HG03432 (cell line): ENCODE results near the gene GPR132.

Source experiments
- ATAC-seq: cut with Tn5 transposase; IDR thresholded peaks from one replicate; pipeline ENCODE4 v1.9.1; 2021; ENCODE audit warnings: mild to moderate bottlenecking, moderate library complexity; ENCODE audit not compliant: unreplicated experiment

GPR132 gene

DNA sequence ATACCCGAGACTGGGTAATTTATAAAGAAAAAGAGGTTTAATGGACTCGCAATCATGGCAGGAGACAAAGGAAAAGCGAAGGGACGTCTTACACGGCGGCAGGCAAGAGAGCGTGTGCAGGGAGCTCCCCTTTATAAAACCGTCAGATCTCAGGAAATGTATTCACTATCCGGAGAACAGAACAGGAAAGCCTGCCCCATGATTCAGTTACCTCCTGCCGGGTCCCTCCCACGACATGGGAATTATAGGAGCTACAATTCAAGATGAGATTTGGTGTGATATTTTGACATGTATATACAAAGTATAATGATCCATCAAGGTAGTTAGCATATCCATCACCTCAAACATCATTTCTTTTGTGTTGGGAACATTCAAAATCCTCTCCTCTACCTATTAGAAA, 42.1 kb downstream of the GPR132 start:
- ATAC-seq = no peak

- no peak for ATAC-seq
Observed at GRCh38 chr14:105022276-105022670, 43.0 kb downstream of the GPR132 start.

GRCh38 chr14:105021656-105022275, 43.5 kb downstream of the GPR132 start:
- no peak for ATAC-seq

DNA sequence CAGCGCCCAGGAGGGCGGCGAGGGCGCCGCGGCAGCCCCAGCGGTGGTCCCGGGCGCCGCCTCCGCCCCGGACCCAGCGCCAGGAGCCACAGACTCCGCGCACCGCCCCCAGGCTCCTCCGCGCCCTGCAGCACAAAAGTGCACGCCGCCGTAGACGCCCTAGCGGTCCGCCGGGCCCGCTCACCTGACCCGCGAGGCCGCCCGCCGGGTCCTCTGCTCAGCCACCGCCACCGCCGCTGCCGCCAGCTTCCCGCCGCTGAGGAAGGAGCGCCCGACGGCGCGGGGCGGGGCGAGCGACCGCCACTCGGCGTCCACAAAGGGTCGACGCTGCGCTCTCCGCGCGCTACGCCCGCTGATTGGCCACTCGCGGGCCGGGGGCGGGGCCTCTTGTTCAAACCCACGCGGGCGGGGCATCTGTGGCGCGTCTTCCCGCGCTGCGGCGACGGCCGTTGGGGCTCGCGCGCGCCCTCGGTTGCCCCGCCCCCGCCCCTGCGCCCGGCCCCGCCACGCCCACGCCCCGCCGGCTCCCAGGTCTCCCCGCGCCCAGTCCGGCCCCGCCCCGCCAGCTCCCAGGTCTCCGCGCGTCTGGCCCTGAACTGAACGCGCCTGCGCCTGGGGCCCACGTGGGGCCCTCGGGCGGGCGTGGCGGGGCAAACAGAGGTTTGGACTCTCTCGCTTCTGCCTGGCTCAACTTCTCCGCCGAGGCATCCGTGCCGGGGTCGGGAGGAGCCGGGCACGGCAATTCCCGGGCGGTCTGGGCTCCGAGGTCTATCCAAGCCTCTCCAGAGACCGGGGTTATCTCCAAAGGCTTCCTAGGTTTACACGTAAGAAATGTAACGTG, 44.2 kb downstream of the GPR132 start, which contains the start of gene CDCA4:
Gene CDCA4 (minus strand): TSS at position 269 of the 841 bp plus-strand sequence. CDS start 9,154 bp downstream, outside the sequence.
- ATAC-seq = peak; percentile 79

DNA sequence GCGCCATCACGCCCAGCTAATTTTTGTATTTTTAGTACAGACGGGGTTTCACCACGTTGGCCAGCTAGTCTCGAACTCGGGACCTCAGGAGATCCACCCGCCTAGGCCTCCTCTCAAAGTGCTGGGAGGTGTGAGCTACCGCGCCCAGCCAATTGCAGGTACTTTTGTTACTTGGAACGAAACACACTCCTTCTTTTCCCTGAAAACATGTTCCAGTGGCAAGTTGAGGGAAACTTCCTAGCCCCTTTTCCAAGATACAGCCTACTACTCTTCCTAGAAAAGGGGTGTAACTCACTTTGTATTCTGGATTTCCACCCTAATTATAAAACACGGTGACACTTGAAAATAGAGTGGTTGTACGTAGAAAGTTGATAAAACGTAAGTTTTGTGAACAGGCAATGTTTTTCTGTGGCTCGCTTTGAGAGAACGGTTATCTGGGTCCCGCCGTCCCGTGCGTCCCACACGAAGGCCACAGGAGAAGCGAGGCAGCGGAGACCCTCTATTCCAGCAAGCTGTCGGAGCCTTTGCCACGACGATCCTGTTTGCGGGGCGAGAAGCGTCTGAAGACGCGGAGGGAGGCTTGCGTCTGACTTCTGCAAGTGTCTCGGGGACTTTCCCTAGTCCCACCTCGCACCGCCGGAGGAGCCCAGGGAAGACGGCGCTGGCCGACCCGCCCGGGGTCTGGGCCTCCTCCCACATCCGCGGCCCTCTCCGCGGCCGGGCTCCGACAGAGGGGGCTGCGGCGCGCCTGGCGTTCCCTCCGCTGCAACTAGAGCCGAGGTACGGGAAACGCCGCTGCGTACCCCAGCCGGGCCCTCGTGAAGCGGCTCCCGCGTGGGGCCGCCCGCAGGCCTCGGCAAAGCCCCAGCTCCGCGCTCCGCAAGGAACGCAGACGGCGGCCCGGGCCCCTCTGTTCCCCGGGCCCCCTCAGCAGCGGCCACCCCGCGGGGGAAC, 45.1 kb downstream of the GPR132 start:
- ATAC-seq = peak; percentile 28

DNA sequence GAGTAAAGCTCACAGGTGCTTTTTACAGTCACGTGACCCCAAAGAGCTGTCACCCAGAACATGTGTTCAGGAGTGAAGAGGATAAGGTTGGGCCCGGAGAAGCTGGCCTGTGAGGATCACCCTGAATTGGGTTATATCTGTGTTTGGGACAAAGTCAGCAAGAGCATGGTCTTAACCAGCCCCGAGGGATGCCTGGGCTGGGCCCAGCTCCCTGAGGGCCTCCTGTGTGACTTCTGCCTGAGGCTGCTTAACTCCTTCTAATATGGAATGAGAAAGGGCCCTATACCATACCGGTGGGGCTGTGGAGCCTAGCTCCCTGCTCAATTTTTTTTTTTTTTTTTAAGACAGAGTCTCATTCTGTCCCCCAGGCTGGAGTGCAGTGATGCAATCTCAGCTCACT, 46.8 kb downstream of the GPR132 start:
- ATAC-seq = no peak

- ATAC-seq = no peak
Observed at GRCh38 chr14:105015905-105016304, 49.3 kb downstream of the GPR132 start.

DNA sequence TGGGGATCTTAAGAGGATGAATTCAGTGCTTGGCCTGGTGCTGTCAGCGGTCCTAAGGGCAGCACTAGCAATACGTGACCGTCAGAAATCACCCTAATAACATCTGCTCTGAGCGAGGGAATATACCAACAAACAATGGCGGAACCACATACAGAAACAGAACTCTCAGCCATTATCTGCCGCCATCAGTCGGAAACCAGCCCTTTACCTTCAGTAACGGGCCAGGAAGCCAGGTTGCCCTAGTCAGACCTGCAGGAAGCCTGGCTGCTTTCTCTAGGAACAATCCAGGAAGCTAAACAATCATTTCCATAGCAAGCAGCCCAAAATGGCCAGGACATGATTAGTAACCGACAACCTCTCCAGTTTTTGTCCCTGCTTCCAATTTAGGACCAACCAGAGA, 50.0 kb downstream of the GPR132 start:
- ATAC-seq = no peak

- ATAC-seq = no peak
Observed at GRCh38 chr14:105014631-105015030, 50.6 kb downstream of the GPR132 start.

GRCh38 chr14:105014032-105014431, 51.2 kb downstream of the GPR132 start:
- ATAC-seq = no peak

DNA sequence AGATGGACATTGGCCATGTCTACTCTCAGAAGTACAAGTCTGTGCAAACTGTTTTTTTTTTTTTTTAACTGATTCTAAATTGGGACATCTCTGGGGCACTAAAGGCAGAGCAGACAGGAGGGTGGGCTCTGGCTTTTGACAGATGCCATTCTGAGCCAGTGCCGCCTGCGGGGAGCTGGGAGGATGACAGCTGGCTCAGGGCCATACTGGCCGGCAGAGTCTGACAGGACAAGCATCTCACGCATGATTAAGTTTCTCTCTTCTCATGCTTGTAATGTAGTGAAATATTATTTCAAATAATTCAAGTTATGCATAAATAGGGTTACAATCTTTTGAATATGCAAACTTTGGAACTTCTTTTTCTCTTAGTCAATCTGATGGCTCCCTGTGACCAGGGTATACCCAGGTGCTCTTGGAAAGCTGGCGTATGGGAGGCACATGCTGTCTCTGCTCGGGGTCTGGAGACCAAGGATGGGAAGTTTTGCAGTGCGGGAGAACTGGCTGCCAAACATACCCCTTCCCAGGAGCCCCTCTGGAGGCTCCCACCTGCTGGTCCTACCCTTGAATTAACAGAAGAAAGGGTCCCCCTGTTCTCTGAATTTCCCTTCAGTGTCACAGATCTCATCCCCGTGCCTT, 52.0 kb downstream of the GPR132 start:
- no peak for ATAC-seq

- no peak for ATAC-seq
Observed at GRCh38 chr14:105012171-105012985, 52.9 kb downstream of the GPR132 start.

DNA sequence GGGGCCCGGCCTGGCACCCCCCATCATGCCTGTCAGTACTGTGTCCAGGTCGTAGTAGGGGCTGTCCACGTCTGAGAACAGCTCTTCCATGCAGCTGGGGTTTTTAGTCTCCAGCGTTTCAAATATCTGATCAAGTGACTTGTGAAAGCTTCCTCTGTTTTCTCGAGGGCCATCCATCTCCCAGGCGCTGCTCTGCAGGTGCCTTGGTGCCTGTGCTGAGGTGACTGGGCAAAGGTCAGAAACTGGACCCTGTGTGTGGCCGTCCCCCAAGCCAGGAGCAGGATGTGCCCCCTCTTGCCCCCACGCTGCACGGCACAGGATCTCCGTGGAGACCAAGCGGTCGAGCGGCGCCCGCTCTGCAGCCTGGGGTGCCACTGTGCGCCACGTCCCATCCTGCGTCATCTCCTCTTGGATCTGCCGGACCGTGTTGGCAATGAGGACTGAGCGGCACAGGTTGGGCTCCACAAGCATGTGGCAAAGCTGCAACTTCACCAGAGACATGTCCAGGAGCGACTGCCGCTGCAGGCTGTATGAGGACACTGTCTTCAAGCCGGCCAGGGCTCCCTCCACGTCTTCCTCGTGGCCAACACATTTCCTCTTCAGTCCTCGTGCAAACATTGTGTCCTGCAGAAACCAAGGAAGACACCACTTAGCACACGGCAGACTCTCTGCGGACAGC, 53.8 kb downstream of the GPR132 start:
- ATAC-seq = no peak

- ATAC-seq = no peak
Observed at GRCh38 chr14:105010891-105011291, 54.3 kb downstream of the GPR132 start.

- no peak for ATAC-seq
Observed at GRCh38 chr14:105010106-105010505, 55.1 kb downstream of the GPR132 start.

DNA sequence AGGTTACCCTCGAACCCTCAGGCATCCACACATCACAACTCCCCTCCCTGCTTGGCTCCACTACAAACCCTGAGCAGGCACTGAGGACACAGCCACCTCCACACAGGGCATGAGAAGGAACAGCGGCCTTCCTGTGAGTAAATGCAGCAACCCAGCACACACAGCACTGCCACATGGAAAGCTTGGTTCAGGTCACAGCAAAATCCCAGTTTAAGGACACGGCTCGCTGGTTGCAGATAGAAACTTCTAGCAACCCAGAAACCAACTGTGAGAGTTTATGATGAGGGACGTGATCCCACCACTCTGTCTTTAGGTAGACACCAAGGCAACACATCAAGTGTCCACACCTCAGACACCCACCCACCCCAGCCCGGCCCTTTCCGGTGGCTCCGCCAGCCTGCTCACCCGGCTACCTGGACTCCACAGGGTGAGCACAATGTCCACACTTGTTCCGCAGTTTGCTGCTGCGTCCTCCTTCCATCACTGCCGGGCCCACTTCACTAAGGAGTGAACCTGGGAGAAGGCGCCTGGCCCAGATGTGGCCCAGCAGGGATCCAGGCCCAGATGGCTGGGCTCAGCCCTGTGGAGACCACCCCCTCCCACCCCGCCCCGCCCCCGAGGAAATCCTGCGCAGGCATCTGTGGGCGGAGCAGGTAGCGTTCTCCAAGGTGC, 57.5 kb downstream of the GPR132 start:
- no peak for ATAC-seq

GRCh38 chr14:105006831-105007592, 58.2 kb downstream of the GPR132 start:
- ATAC-seq = no peak
